Spleen (tissue), 7 donors: Measurements from ENCODE around the gene ANKS1B.

Experiments used
- CTCF ChIP-seq, 11 experiments: fragments of 200-600 bp in 7 of 11; fragments of 450-650 bp in 4 of 11; sonication (generic) in 4 of 11; IDR thresholded peaks in 8 of 11; conservative IDR thresholded peaks in 3 of 11; 1 replicate in 7 of 11; 2 replicates in 4 of 11; pipeline versions ENCODE4 v1.4.0 to v1.8.0; 2016 to 2021; ENCODE audit warnings: antibody characterized with exemption in 11 of 11, inconsistent platforms in 4 of 11, mild to moderate bottlenecking in 1 of 11
- POLR2AphosphoS5 ChIP-seq, 3 donors: sonication (generic); formaldehyde crosslinking; IDR thresholded peaks; one replicate each; pipeline ENCODE4 v1.5.1; 2017; ENCODE audit warnings: antibody characterized with exemption in 3 of 3
- donor health status: DM: no; HTN: no; CAD: no; lungs with moderate emphysema.
- donor health status: DM: no; HTN: no; CAD: no.
- donor health status: DM: no; HTN: no; CAD: no.

- TF ChIP-seq POLR2AphosphoS5 (IDR thresholded peaks at IDR 0.05) (no peak), CTCF (IDR thresholded peaks at IDR 0.05 in 8 of 11, conservative IDR thresholded peaks at IDR 0.05 in 3 of 11) (no peak)
Observed at GRCh38 chr12:98691351-98691750, 1293.4 kb downstream of the ANKS1B start.
